ENCODE results near the gene ZNF766. TPM values are rescaled to one million over a fixed set of nuclear protein-coding genes. Genes with fewer than 3 reads are reported as not detected.

The ZNF766 gene
- total and polyA plus RNA-seq, 2 of the 8 experiments (the other 6 are each of a cell fraction or from before 2014, with no cell fraction given), result 8.3 to 31.9 TPM

- Histone ChIP-seq H3K18ac (ENCODE audit: extremely low read depth, low read length) (peak overlapping the region; percentile 60; the same call in 1 of the 2 replicates), H2BK120ac (replicated peaks; ENCODE audit: low read depth, low read length) (no peak overlapping the region), H3K79me1 (ENCODE audit: low read depth, low read length) (no peaks in the 10 kb centered on the region), H2AFZ (ENCODE audit: low read length) (no peak overlapping the region), H3K4me1 (replicated peaks in 1 of 4; ENCODE audit: control insufficient read depth in 3 of 4, insufficient read depth in 4 of 4, low read length in 3 of 4) (no peaks in the 10 kb centered on the region), H3K14ac (ENCODE audit: insufficient read length) (peak overlapping the region; percentile 13), H3K56ac (replicated peaks; ENCODE audit: insufficient read length, low read depth, low read length) (peak overlapping the region; percentile 39), H3K27me3 (replicated peaks in 1 of 4; ENCODE audit: control insufficient read depth in 3 of 4, extremely low read depth in 1 of 4, insufficient read depth in 3 of 4, low read length in 3 of 4) (no peaks in the 10 kb centered on the region), H3K23ac (ENCODE audit: insufficient read length) (no peak overlapping the region), H3K9me3 (ENCODE audit: insufficient read depth in 2 of 2, low read depth in 1 of 2, low read length in 1 of 2) (peaks cover 18 to 19% of the 10 kb centered on the region in 2 experiments), H3K4me2 (ENCODE audit: insufficient read depth in 1 of 2, low read depth in 2 of 2, low read length in 2 of 2) (peak overlapping the region; percentile 84 to 96), H4K91ac (replicated peaks; ENCODE audit: insufficient read length, low read length) (no peak overlapping the region), H4K20me1 (replicated peaks in 1 of 2; ENCODE audit: control insufficient read depth in 1 of 2, insufficient read depth in 2 of 2, low read length in 2 of 2) (peaks cover 0 to 1% of the 10 kb centered on the region in 2 experiments), H3K79me2 (ENCODE audit: control insufficient read depth in 1 of 2, insufficient read depth in 2 of 2, low read length in 2 of 2) (no peaks in the 10 kb centered on the region), H2AK5ac (ENCODE audit: low read depth, low read length) (no peak overlapping the region), H3K36me3 (ENCODE audit: control insufficient read depth in 2 of 4, insufficient read depth in 4 of 4, low read length in 3 of 4) (peaks cover 0 to 4% (median 0%) of the 10 kb centered on the region in 4 experiments; a peak in 1 of 8 replicates), H4K5ac (ENCODE audit: insufficient read length, low read depth, low read length) (peak overlapping the region; percentile 15), H3K4me3 (ENCODE audit: extremely low read depth in 1 of 4, insufficient read depth in 2 of 4, low read depth in 3 of 4, low read length in 4 of 4) (peak overlapping the region; percentile 79 to 95 (median 92)), H2BK20ac (ENCODE audit: low read length) (no peak overlapping the region), H2BK15ac (ENCODE audit: low read length) (no peak overlapping the region), H3K4ac (replicated peaks; ENCODE audit: insufficient read length, low read depth, low read length) (peak overlapping the region; percentile 96), H3K27ac (ENCODE audit: low read depth, low read length) (peak overlapping the region; percentile 19; the same call in 1 of the 2 replicates), H3K23me2 (ENCODE audit: low read depth, low read length) (peaks cover 9% of the 10 kb centered on the region; the same call in 1 of the 2 replicates), H3K9ac (replicated peaks in 1 of 4; ENCODE audit: extremely low read depth in 1 of 4, low read depth in 3 of 4, low read length in 3 of 4) (peak overlapping the region in 3 of 4 experiments; percentile 82 to 94 (median 83); a peak in 6 of 7 replicates), H4K8ac (ENCODE audit: extremely low read depth, insufficient read depth, low read length) (peak overlapping the region; percentile 89; the same call in 1 of the 2 replicates), H2BK12ac (ENCODE audit: low read depth, low read length) (0 out of 2 replicates have a peak overlapping the region, but pooled peaks have one; percentile 27), H2BK5ac (ENCODE audit: low read depth, low read length) (no peak overlapping the region)
- ChIA-PET POLR2A (ENCODE audit: partially characterized antibody) (interaction anchor here (0.9 to 1.2 kb wide), 5 partner anchors 9 to 225 kb away, joined by 3 to 4 read pairs (median 4); no protein-coding TSS in a partner anchor), CTCF (ENCODE audit: partially characterized antibody) (interaction anchor here (0.8 to 2.1 kb wide), 3 partner anchors 9 to 31 kb away, joined by 3 to 10 read pairs (median 4); no protein-coding TSS in a partner anchor)
- DNase-seq (ENCODE audit: low read depth in 1 of 2, low spot score in 2 of 2), result no peak
- FAIRE-seq, result no peak
- no peak for TF ChIP-seq RXRA (IDR thresholded peaks at IDR 0.05; ENCODE audit: insufficient read depth, low read depth, low read length)
- TF ChIP-seq ATF2 (IDR thresholded peaks at IDR 0.05; ENCODE audit: low read length), result no peak
- no peak for TF ChIP-seq JUN (IDR thresholded peaks at IDR 0.05; ENCODE audit: low read depth, low read length)
- 13% methylated on average over 9 of the region's 9 CpGs; no CpG with 5 or more reads in 1 of the 2 experiments for WGBS, 2 experiments (ENCODE audit: extremely low coverage in 1 of 2, insufficient coverage in 1 of 2, insufficient read length in 1 of 2, insufficient replicate concordance in 2 of 2, low coverage in 1 of 2, low lambda C conversion rate in 2 of 2, missing lambda C conversion rate in 1 of 2)
Observed at GRCh38 chr19:52336791-52337381, 67.5 kb downstream of the ZNF766 start.

All from H1 (cell line).